ENCODE results near the gene SLC48A1. TPM values are rescaled to one million over a fixed set of nuclear protein-coding genes. Genes with fewer than 3 reads are reported as not detected.
A peak's percentile ranks its signal among the peaks of the same experiment; 100 is the strongest.

SLC48A1 gene
- polyA plus RNA-seq, 3 donors: 9.4 to 19.6 (median 15.8) TPM

GRCh38 chr12:47824635-47825034, 51.6 kb downstream of the SLC48A1 start:
- peaks cover 8% of the 10 kb centered on the region for H3K79me2 ChIP-seq (ENCODE audit: insufficient read depth, low read length)
- no peak overlapping the region for H3K27ac ChIP-seq (ENCODE audit: low read depth in 1 of 2, low read length in 2 of 2)
- TF ChIP-seq, protein P1, sequence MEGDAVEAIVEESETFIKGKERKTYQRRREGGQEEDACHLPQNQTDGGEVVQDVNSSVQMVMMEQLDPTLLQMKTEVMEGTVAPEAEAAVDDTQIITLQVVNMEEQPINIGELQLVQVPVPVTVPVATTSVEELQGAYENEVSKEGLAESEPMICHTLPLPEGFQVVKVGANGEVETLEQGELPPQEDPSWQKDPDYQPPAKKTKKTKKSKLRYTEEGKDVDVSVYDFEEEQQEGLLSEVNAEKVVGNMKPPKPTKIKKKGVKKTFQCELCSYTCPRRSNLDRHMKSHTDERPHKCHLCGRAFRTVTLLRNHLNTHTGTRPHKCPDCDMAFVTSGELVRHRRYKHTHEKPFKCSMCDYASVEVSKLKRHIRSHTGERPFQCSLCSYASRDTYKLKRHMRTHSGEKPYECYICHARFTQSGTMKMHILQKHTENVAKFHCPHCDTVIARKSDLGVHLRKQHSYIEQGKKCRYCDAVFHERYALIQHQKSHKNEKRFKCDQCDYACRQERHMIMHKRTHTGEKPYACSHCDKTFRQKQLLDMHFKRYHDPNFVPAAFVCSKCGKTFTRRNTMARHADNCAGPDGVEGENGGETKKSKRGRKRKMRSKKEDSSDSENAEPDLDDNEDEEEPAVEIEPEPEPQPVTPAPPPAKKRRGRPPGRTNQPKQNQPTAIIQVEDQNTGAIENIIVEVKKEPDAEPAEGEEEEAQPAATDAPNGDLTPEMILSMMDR (IDR thresholded peaks at IDR 0.05): no peak
- WGBS (ENCODE audit: insufficient coverage): no CpG with 5 or more reads among the region's 3 CpGs
- no peaks in the 10 kb centered on the region for H3K36me3 Mint-ChIP-seq
- no peak overlapping the region for H3K4me3 ChIP-seq (replicated peaks in 1 of 3; ENCODE audit: low read depth in 2 of 3, low read length in 3 of 3)
- no peaks in the 10 kb centered on the region for H3K27me3 ChIP-seq (ENCODE audit: control insufficient read depth in 2 of 2, insufficient read depth in 2 of 2, low read length in 2 of 2)
- H3K9ac ChIP-seq (ENCODE audit: insufficient read depth, low read length, poor library complexity, severe bottlenecking): no peak overlapping the region
- no peak overlapping the region for H2AFZ ChIP-seq (ENCODE audit: insufficient read depth, low read depth, low read length, poor library complexity, severe bottlenecking)
- no peak for DNase-seq
- intact Hi-C loops (cut with micrococcal nuclease): no loop called here
- H3K4me1 Mint-ChIP-seq: peaks cover 83% of the 10 kb centered on the region
- H3K9me3 ChIP-seq (replicated peaks in 1 of 2; ENCODE audit: control insufficient read depth in 1 of 2, insufficient read depth in 1 of 2, low read length in 2 of 2): no peaks in the 10 kb centered on the region
- H3K27me3 Mint-ChIP-seq (ENCODE audit: low read depth in 3 of 3): peaks cover 0 to 3% (median 0%) of the 10 kb centered on the region in 3 donors
- H3K36me3 ChIP-seq (replicated peaks in 1 of 2; ENCODE audit: control insufficient read depth in 1 of 2, insufficient read depth in 2 of 2, low read length in 2 of 2): no peaks in the 10 kb centered on the region
- H3K4me2 ChIP-seq (replicated peaks; ENCODE audit: extremely low read depth, low read length, poor library complexity, severe bottlenecking): no peak overlapping the region
- H4K20me1 ChIP-seq (ENCODE audit: insufficient read depth, low read length): no peaks in the 10 kb centered on the region
- no peak overlapping the region for H3K27ac Mint-ChIP-seq
- H3K9me3 Mint-ChIP-seq: peaks cover 0 to 3% (median 0%) of the 10 kb centered on the region in 7 donors
- peak overlapping the region in 1 of 2 donors; percentile 9 for H3K4me3 Mint-ChIP-seq
- peaks cover 74 to 87% of the 10 kb centered on the region in 2 donors for H3K4me1 ChIP-seq (ENCODE audit: control insufficient read depth in 1 of 2, insufficient read depth in 2 of 2, low read length in 2 of 2)

DNA sequence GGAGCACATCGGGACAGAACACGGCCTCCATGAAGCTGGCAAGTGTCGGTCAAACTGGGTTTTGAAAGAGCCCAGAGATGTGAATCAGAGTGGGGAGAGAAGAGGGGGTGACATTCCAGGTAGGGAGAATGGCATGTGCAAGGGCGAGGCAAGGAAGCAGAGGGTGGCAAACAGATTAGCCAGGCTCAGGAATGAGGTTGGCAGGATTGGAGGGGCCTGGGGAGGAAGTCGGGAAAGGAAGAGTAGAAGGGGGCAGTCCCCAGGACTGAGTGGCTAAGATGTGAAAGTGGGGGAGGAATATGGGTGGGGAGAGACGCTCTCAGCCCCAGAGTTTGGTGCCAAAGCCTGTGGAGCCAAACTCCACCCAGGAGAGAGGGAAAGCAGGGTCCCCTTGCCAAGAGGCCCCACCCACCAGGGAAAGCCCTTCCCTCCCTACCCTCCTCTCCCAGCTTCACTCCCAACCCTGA, 52.2 kb downstream of the SLC48A1 start:
- Histone ChIP-seq H3K79me2 (ENCODE audit: insufficient read depth, low read length) (peaks cover 2% of the 10 kb centered on the region), H3K27ac (ENCODE audit: low read depth in 1 of 2, low read length in 2 of 2) (no peak overlapping the region), H3K9ac (ENCODE audit: insufficient read depth, low read length, poor library complexity, severe bottlenecking) (no peak overlapping the region), H2AFZ (ENCODE audit: insufficient read depth, low read depth, low read length, poor library complexity, severe bottlenecking) (no peak overlapping the region), H4K20me1 (ENCODE audit: insufficient read depth, low read length) (no peaks in the 10 kb centered on the region), H3K9me3 (replicated peaks in 1 of 2; ENCODE audit: control insufficient read depth in 1 of 2, insufficient read depth in 1 of 2, low read length in 2 of 2) (no peaks in the 10 kb centered on the region), H3K27me3 (ENCODE audit: control insufficient read depth in 2 of 2, insufficient read depth in 2 of 2, low read length in 2 of 2) (no peaks in the 10 kb centered on the region), H3K4me3 (replicated peaks in 1 of 3; ENCODE audit: low read depth in 2 of 3, low read length in 3 of 3) (no peak overlapping the region), H3K36me3 (replicated peaks in 1 of 2; ENCODE audit: control insufficient read depth in 1 of 2, insufficient read depth in 2 of 2, low read length in 2 of 2) (no peaks in the 10 kb centered on the region), H3K4me2 (replicated peaks; ENCODE audit: extremely low read depth, low read length, poor library complexity, severe bottlenecking) (no peak overlapping the region), H3K4me1 (ENCODE audit: control insufficient read depth in 1 of 2, insufficient read depth in 2 of 2, low read length in 2 of 2) (peaks cover 77 to 91% of the 10 kb centered on the region in 2 donors)
- 97% methylated on average over 5 of the region's 6 CpGs for WGBS (ENCODE audit: insufficient coverage)
- TF ChIP-seq, protein P1 (IDR thresholded peaks at IDR 0.05): no peak
- intact Hi-C loops (cut with micrococcal nuclease): no loop called here
- Mint-ChIP-seq H3K27me3 (ENCODE audit: low read depth in 3 of 3) (peaks cover 0 to 3% (median 0%) of the 10 kb centered on the region in 3 donors), H3K4me3 (peak overlapping the region in 1 of 2 donors; percentile 9), H3K9me3 (peaks cover 0 to 3% (median 0%) of the 10 kb centered on the region in 7 donors), H3K4me1 (peaks cover 84% of the 10 kb centered on the region), H3K36me3 (no peaks in the 10 kb centered on the region), H3K27ac (no peak overlapping the region)
- DNase-seq: no peak

Data from CD14-positive monocyte (primary cell).